HFF-Myc (cell line): Measurements from ENCODE around the gene RNF208.

Experiments used
- DNase-seq: peaks from one replicate; pipeline ENCODE4 v3.0.0-alpha.2; 2011; ENCODE audit warnings: low read depth; ENCODE audit errors: extremely low read depth
- H3K4me3 ChIP-seq: replicated peaks from 2 replicates; pipeline ENCODE4 v1.5.1; 2011; ENCODE audit warnings: low read depth, mild to moderate bottlenecking, control low read depth, low read length
- CTCF ChIP-seq: IDR thresholded peaks from 2 replicates; pipeline ENCODE4 v1.5.1; 2012; ENCODE audit warnings: mild to moderate bottlenecking, low read depth, low read length, control low read depth; ENCODE audit errors: missing control alignments

RNF208 gene

DNA sequence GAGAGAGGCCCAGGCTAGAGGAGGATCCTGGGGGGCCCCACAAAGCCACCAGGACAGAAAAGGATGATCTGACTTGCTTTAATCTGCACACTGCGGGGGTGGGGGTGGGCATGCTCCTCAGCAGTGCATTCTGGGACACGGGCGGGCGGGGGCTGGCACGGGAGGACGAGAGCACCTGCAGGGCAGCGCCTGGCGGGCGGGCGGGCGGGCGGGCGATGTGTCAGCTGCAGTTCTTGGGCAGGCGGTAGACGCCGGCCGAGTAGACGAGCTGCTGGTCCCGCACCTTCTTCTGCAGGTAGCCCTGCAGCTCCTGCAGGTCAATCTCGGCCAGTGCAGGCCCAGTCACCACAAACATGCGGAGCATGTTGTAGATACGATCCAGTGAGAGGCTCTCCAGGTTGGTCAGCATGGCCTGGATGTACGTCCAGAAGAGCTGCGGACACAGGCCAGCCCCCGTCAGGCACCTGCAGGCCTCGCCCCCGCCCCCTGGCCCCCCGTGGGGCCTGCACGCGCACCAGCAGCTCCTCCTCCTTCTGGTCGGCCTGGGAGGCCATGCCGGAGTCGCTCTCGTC lies 47.2 kb downstream of the RNF208 start:
- no peak for TF ChIP-seq CTCF
- DNase-seq = no peak
- no peak overlapping the region for H3K4me3 ChIP-seq

GRCh38 chr9:137173796-137174664 lies 48.0 kb downstream of the RNF208 start:
- H3K4me3 ChIP-seq = no peak overlapping the region
- DNase-seq = no peak
- no peak for TF ChIP-seq CTCF

DNA sequence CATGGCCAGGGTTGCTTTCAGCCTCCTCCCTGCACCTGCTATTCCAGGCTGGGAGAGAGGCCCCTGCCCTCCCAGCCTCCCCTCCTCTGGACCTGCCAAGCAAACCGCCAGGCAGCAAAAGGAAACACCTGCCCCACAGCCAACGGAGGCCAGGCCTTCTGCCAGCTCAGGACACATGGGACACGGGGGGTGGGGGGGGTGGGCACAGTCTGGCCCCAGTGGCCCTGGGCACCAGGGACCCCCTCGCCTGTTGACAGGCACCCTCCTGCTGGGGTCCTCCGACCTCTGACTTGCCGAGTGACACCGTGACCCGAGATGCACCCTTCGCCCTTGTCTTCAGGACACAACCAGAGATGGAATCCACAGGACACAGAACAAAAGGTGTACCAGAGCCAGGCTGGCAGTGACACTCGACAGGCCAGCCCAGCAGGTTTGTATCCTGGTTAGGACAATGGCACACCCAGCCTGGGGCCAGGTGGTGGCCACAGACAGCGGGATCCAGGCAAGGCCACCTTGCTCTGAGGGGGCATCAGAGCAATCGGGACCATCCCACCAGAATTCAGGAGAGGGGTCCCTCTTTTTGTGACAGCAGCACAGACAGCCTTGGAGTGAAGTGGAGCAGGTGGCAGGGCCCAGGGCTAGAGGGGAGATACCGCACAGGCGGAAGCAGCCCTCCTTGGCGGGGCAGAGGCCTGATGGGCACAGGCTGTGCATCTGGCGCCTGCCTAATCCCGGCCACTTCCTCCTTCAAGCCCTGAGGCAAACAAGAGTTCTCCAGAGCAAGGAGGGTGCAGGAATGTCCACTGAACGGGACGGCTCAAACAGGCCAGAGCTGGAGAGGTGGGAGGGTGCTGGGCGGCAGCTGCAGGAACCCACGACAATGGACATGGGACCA lies 48.9 kb downstream of the RNF208 start:
- H3K4me3 ChIP-seq = no peak overlapping the region
- TF ChIP-seq CTCF = no peak
- no peak for DNase-seq

GRCh38 chr9:137171149-137171900 lies 50.7 kb downstream of the RNF208 start:
- no peak for DNase-seq
- no peak overlapping the region for H3K4me3 ChIP-seq
- TF ChIP-seq CTCF = no peak

DNA sequence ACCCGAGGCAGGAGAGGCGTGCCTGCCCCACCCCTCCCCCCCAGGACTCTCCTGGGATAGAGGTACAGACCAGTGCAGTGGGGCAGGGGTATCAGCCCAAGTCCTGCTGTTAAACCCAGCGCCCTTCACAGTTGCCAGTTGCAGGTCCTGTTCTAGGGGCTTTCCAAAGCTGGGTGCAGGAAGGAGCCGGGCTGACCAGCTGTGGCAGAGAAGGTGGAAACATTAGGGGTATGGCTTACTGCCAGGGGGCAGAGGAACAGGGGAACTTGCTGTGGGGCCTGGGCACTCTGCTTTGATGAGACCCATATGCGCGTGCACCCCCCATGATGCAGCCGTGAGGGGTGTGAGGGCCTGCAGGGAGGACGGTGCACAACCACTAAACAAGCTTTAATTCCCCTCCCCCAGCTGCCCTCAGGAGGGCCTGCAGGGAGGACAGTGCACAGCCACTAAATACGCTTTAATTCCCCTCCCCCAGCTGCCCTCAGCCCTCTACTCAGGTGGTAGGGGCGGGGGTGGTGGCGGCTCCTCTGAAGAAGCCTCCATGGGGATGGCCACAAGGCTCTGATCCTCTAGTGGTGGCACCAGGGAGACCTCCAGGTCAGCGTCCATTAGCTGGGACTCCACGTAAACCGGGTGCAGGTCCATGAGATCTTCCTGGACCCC lies 51.4 kb downstream of the RNF208 start:
- DNase-seq = no peak
- H3K4me3 ChIP-seq = no peak overlapping the region
- TF ChIP-seq CTCF = no peak
